SK-N-DZ (cell line): ENCODE data around the gene NRXN2. TPM values are rescaled to one million over a fixed set of nuclear protein-coding genes. Genes with fewer than 3 reads are reported as not detected.

Source experiments
- DNase-seq: peaks from one replicate; pipeline ENCODE4 v3.0.0-alpha.2; 2015; ENCODE audit warnings: low spot score
- polyA plus RNA-seq, 2 experiments: library from polyadenylated mRNA; depleted of rRNA; stranded (reverse); fragments of >200 nt; gene quantifications; 2 replicates each; pipeline ENCODE4 v1.2.3, GENCODE V29; 2014

NRXN2 gene
- 19.4 and 25.3 TPM in 2 replicates for polyA plus RNA-seq (2014; cell fraction: cytosol; rRNA removed)
- 14.1 and 25.9 TPM in 2 replicates for polyA plus RNA-seq (2014; cell fraction: nucleus; rRNA removed)

DNA sequence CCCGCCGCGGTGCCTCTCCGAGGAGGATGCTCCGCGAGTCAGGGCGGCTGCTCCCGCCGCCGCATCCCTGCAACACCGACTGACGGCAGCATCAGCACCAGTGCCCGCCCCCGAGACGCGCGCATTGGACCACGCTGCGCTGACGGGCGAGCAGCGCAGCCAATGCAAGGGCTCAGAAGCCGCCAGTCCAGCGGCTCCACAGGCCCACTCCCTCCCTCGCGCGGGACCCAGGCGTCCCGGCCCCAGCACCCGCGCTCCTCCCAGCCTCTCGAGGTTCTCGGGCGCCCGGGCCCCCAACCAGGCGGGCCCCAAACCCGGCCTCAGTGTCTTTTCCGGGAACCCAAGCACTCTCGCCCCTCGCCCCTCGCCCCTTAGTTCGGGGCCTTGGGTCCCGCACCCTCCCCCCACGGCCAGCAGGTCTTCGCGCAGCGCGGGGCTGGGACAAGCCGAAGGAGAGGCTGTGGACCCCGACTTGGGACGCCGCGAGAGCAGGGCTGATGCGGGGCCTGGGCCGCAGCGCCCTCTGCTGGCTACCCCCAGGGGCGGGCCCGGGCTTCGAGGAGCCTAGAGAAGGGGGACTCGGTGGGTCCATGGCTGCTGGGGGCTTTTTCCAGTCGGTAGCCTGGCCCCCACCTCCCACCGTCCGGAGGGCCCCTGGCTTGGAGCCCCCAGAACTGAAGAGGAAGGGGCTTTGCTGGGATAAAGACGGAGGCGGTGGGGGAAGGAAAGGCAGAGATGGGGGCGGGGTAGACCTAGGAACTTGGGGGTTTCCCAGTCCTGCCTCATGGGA lies at the start of gene NRXN2:
Gene NRXN2 (minus strand): TSS at position 81 of the 790 bp plus-strand sequence. CDS start 9,498 bp downstream, outside the sequence.
- DNase-seq = peak; percentile 92

DNA sequence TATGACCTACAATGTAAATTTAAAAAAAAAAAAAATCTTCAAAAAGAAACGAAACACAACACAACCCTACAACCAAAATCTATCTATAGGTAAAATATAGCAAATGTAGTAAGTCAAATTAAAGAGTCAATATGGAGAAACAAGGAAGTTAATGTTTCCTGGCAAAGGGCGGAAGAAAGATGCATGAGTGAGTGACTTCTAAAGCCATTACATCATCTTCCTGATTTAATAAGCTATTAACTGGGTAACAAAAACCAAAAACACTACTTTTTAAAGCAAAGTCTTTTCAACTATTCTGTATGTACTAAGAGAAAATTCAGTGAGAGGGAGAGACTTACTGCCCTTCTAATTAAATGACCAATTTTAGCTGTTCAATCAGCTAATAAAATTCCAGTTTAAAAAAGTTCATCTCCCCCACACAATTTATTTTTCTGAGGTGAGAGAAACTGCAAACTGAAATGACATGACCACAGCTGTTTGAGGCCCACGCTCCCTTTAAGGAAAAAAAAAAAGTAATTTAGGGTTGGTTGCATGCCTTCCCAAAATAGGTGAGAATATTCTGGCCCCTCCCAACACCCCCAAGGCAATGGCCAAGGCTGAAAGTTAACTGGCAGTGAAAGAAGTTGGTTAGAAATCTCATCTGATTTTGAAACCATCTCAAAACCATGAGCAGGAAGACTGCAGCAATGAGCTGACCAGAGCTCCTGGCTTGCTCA lies 49.5 kb upstream of the NRXN2 start:
- no peak for DNase-seq

DNA sequence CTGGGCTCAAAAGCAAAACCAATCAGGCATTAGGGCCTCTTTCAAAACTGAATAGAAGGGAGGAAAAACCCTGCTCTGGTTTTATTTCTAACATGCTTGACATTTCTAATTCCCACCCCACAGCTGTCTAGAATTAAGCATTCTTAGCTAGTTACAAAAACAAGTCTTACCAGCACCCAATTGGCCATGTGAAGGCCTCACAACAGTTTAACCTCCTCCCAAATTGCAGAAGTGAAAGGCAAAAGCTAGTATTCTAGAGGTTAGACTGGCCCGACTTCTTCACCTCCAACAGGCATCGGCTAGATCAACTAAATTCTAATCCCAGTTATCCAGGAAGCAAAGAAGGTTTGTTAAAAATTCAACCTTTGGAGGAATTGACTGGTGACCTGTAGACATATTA lies 48.9 kb upstream of the NRXN2 start:
- no peak for DNase-seq

DNA sequence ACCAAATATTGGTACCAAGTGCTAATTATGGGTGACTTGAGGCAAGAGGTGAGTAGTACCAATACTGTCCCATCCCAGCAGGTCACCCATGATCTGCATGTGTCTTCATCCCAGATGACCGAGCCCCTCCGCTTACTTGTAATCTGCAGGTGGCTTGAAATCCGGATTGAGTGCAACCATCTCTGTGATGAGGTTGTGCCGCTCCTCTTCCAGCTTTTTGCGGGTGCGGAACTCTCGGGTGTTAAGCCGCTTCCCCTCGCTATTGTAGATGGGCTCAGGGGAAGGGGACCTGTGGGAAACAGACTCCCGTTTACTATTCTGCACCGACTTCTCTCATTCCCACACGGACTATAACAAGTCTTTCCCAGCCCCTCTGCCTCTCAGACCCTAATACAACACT lies 47.1 kb upstream of the NRXN2 start:
- no peak for DNase-seq

DNA sequence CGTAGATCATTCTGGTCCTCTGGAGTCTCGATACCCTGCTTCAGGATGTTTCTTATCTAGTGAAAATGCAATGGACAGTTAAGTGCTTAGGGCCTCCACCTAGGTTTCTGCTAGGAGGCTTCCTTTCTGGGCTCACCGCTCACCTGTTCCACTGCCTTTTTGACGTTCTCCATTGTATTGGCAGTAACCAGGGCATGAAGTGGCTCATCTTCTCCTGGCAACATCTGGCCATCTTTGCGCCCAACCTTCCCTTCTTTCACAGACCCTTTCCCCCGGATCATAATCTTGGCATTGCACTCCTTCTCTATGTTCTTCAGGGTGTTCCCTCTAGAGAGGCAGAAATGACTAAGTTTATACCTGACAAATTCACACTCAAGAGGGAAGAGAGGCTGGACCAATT lies 46.3 kb upstream of the NRXN2 start:
- DNase-seq = no peak

DNA sequence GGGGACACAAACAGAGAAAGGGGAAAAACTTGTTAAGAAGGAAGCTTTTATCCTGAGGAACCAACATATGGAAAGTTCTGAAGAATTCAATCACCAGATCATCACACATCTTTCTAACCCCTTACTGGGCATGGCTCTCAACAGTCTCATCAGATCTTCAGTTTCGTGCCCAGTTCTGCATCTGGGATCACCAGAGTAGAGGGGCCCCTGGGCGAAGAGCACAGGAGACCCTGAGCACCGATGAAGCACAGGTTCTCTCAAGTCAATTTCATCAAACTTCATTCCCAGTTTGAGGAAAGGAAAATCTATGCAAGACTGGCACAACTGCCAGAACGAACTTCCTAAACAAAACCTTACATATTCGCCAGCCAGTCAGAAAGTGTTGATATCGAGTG lies 45.3 kb upstream of the NRXN2 start:
- no peak for DNase-seq

DNA sequence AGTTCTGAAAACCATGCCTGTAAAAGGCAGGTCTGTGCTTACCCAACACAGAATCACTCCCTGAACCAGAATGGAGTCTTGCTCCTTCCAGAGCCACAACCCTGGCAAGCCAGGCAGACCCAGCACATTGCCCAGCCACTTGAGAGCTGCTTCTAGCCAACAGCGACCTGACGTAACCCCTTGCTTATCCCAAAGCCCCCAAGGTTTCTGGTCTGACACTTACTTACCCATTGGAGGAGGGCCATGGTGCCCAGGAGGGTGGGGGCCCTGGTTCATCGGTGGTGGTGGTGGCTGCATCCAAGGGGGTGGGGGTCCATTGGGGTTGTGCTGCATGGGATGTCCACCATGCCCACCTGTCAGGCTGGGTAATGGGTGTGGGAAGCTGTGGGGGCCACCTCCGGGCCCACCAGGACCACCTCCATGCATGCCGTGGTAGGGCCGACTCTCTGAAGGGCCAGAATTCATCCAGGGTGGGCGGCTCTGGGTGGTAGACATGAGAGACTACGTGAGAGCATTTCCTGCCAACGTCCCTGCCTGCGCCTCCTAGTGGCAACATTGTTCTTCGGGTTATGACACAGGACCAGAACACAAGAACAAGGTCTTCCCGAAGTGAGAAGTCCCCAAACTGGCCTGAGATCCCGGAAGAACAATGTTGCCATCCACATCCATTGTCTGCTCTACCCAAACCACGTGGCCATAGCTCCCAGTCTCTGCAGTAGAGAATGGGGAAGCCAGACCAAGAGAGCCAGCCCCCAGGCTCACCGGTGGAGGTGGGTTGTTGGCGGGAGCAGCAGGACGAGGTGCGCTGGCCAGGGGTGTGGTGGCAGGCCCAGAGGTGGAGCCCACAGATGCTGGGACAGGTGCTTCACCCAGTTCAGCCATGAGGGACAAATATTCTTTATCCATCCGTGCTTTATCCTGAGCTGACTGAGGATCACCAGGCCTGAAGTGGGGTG lies 44.6 kb upstream of the NRXN2 start:
- DNase-seq = peak; percentile 71

DNA sequence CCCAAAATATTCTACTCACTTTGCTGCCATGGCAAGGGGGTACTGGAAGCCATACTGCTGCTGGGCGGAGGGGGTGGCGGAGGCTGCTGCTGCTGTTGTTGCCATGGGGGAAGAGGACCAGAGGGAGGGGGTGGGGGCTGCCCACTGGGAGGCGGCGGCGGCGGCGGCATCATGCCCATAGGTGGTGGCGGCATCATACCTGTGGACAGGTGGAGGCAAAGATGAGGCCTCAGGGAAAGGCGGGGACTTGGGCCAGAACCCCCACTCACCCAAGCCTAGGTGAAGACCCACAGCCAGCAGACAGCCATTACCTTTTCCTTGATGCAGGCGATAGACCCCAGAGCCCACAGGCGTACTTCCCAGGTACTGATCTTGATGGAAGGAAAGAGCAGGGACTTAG lies 43.9 kb upstream of the NRXN2 start:
- DNase-seq = no peak

DNA sequence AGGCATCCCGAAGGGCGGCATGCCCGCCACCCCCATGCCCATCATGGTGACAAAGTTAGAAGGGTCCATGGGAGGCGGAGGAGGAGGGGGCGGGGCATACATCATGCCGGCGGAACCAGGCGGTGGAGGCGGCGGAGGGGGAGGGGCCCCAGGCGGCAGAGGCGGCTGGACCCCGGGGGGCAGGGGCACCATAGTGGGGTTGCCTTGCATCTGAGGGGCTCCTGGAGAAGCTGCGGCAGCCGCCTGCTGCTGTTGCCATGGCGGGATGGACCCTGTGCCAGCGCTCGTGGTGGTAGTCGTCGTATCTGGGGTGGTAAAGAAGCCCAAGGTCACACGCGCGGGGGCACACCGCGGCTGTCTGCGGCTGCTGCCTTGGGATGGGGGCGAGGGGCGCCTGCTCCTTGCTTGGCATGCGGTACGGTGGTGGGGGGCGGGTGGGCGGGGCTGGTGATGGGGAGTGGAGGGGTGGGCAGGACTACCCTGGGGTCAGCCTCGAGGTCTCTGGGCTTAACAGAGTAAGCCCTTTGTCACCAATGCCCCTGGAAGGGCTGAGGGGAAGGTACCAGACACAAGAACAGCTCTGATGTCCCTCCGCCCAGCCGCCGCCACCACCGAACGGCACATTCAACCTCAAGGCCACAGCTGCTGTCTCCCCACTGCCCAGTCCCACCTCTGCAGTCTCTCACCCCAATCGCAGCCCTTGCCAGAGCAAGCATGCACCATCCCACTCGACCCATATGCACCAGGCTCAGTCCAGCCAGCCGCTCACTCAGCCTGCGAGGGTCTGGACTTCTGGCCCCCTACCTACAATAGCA lies 43.1 kb upstream of the NRXN2 start:
- no peak for DNase-seq

DNA sequence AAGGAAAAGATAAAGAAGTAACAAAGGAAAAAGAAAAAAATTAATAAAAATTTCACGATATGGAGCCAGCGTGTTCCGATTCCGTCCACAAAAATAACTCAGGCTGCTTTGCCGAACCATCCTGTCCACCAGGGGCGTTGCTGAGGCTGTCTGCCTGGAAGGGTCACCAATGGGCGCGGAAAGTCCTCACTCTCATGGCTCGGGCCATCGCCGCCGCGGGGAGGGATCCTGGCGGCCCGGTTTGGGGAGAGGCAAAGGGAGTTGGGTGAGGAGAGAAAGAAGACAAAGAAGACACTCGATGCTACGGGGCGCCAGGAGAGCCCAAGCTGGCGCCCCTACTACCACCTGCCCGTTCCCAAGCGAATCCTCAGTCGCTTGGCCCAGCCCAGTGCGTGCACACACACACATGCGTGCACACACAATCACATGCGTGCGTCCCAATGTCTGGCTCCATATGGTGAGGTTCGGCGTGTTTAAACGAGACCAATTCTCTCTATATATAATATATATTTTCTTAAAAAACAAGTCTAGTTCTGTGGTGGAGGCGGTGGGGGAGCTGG lies 42.4 kb upstream of the NRXN2 start:
- DNase-seq = no peak

DNA sequence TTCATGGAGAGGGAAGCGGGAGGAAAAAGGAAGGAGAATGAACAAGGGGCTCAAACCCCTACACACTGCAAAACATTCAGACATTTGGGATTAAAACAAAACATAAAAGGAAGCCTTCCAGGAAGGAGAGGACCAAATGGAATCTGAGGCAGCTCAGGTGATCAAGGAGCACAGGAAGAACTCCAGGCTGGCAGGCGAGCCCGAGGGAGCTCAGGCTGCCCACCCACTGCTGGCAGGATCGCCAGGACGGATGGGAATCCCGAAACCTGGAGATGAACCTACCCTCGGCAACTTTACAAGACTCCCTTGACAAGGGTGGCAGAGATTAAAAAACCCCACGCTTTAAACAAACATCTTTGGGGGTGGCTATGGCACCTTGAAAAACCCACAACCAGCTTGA lies 41.8 kb upstream of the NRXN2 start:
- no peak for DNase-seq

DNA sequence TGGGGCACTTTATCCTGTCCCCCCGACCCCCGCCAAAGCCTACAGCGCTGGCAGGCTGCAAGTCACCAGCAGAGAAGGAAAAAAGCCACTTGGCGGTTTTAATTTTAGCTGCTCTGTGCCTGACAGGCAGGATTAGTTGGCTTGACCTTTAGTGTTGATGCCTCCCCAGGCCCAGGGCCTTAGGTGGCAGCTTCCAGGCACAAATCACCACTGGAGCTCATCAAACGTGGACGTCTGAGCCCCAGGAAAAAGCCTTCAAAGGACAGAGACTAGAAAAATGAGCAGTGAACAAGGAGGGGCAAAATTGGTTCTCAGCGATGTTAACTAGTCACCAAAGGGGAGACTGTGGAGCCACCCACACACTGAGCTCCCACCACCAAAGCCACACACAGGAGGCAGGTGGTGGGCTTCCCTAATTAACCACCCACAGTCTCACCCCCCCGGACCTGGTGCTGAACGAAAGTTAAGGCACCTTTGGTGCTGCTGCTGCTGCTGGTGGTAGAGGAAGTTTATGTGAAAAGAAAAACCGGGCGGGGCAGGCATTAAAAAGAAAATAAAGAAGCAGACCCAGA lies 41.1 kb upstream of the NRXN2 start:
- DNase-seq = no peak

DNA sequence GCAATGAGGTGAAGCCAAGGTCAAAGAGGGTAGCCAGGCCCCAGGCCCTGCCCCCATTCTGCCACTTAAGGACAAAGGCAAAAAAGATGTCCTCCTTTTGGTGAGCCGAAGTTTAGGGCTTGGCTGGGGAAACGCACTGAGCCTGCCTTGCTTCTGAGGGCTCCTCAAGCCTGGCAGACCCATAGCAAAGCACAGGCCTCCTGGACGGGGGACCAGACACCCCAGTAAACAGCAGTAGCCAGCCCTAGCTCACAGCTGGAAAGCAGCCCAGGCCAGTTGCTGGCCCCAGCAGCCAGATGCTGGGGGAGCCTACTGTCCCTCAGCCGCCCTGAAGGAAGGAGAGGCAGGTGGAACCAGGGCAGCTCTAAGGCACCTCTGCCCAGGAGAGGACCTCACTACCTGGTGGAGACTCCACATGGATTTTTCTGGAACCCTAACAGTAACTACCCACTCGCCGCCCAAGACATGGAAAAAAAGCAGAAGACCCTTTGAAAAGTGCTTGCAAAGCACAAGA lies 40.6 kb upstream of the NRXN2 start:
- no peak for DNase-seq

DNA sequence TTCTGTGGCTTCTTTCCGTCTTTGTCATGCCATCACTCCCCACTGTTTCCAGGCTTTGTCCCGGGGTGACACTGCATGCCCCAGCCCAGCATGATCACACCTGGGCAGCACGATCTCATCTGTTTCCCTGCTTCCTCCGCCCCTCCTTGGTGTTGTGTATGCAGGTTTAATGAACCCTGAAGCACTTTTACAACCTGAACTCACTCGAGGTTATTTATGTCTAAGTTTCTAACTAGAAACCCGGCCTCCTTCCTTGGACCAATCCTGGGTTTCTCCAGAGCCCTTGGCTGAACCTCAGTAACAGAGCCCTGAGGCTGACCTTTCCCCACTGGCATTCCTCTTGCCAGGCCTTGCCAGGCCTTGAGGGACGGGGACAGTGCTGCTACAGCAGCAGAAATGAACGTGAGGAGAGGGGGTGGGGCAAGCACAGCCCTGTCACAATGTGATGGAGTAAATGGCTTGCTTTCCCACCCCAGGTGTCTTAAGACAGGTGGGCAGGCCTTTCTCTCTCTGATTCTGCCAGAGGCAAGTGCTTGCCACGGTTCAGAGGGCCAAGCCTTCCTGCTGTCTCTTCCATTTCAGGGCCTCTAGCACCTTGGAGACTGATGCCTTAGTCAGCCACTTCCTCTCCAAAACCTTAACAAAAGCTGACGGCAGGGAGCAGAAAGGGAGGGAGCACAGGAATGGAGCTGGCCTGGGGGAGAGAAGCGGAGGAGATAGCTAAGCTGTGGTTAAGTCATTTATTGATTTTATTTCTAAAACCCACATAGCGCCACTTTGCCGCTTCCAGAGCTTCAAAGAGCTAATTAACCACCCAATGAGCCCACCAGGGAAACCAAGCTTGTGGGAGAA lies 39.9 kb upstream of the NRXN2 start:
- DNase-seq = no peak

DNA sequence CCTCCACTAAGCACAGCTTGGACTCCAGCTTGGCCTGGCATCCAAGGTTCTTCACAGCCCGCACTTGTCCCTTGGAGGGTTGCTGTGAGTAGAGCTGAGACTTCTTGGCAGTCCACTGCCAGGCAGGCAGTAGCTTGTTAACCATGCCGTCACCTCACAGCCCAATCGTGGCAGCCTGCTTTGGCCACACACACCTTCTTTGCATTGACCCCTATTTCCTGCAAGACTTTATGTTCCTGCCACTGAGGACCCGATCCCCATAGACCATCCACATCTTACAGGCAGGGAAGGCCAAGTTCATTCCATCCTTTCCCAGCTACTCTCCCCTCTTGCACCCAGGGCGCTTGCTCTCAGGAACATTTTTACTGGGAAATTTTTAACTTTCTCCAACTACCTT lies 39.3 kb upstream of the NRXN2 start:
- no peak for DNase-seq

DNA sequence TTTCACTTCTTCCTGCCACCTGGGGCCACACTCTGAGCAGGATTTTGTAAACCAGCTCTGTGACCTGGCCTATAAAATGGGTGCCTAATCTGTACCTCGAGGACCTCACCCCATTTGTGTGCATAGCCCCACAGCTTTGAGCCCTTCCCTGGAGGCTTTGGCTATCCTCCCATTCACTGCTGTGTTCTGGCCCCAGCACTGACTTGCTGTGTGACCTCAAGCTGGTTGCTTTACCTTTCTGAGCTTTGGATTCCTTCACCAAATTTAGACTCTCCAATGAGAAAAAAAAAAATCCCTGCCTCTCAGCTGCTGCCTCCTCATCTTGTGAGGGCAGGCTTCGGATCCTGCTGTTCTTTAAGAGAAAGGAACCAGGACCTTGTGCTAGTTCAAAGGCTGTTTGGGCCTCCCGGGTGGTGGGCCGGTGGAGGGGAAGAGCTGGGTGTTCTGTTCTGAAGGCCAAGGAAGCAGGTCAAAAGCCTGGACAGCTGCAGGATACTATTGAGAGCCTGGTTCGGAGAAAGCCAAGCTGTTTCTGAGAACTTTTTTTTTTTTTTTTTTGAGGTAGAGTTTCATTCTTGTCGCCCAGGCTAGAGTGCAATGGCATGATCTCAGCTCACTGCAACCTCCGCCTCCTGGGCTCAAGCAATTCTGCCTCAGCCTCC lies 37.9 kb upstream of the NRXN2 start:
- no peak for DNase-seq

DNA sequence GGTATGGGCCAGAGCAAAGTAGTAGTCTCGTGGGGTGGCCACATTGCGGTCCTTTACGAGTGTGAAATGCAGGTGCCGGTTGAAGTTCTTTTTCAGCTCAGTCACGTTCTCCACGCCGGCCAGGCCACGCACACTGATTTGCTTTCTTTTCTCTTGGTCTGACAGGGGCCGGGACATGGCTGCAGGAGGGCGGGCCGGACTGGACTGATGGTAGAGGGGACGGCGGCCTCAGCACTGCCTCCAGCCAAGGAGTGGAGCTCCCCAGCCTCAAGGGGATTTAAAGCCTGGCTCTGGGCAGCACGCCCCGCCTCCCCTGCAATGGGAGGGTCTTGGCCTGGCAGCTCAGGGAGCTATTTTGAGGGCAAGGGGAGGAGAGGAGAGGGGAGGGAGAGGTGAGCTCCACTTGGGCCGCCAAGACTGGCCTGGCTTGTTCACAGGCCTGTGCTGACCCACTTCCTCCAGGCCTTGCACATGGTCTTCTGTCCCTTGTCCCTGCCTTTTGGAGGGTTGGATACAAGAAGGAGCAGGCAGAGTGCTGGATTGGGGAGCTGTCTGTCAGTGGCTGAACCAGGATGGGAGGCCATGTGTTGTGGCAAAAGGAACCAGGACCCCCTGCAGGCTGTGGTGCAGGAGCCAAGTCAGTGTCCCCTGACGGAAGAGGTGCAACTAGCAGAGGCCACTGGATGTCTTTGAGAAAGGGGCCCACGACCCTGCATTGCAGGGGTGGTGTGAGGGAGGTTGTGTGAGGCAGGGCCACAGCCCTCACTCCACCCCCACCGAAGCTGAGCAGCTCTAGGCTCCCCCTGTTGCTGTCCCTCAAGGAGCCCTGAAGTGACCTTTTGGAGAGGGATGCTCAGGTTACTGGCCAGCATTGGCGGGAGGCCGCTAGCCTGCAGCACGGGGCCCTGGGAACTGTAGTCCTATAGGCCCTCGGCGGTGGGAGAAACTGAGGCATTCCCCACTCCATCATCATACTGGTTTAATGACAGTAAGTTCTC lies 37.0 kb upstream of the NRXN2 start, which contains the start of gene PYGM:
Gene PYGM (minus strand): TSS at position 253 of the 998 bp plus-strand sequence. CDS start 76 bp downstream, at position 177.
- DNase-seq = peak; percentile 86
